Midbrain (tissue), 1 donor: Measurements from ENCODE around the gene TEAD1.

Source experiments
- DNase-seq: peaks from one replicate; lab custom pipeline; 2025; lab: John Stamatoyannopoulos, UW

The TEAD1 gene

DNA sequence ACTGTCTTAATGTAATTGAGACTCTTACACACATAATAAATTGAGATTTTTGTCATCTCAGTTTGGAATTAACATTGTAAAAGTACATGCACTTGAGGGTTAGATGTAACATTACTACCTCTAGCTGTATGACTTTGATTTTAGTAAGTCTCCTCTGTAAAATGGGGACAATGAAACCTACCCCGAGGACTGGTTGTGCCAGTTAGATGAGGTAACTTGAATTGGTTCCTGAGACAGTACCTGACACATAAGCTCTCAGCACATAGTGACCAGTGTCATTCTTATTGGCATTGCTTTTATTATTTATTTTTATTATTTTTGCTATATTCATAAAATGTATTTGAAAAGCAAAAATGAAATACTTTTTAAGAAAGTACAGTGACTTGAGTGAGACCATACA, 114.8 kb downstream of the TEAD1 start:
- no peak for DNase-seq

DNA sequence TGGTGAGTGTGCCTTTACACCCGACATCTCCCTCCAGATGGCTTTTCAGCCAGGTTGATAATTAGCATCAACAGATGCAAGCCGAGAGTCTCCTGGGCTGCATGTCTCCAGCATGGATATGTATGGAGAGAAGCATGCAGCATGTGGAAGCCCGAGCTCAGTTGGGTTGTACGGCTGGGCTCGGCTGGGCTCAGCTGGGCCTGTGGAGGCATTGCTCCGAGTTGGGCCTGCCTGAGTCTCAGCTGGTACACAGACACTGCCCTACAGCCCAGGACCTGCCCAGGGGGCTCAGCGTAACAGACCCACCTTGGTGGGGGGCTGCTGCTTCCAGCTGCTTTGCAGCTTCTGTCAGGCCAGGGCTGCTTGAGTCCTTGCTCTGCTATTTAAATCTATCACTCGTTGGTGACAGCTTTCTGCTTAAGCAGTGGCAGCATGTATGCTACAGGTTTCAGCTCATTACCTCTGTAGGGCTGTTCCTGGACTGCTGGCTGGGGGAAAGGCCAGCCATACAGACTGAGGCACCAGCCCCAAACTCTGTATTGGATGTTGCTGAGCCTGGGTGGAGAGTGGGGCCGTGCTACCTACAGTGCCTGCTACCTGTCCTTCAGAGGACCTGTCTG, 115.5 kb downstream of the TEAD1 start:
- no peak for DNase-seq

DNA sequence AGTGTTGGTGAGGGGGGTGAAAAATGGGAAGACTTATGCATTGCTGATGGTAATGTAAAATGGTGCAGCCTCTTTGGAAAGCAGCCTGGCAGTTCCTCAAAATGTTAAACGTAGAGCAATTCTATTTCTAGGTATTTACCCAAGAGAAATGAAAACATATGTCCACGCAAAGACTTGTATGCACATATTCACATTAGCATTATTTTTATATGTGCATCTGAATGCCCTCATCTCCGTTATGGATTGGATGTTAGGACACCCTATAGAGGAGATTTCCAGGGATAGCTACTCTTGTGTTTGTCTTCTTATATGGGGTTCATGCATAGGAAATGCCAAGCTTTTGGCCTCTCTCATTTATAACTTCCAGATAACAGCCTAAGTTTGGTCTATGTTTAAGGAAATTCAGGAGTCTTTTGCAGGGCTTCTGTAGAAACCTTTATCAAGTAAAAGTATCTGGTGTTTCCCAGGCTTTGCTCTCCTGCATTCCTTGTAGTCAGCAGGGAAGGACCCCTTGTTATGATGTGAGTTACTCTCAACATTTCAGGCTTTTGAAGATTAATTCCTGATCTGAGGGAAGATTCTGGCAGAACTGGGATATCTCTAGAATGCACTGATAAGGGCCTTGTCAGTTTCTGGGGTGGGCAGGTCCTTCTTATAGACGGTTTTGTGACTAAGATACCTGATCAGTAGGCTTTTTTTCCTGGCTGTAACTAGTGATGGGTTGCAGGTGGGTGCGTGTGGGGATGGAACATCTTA, 116.8 kb downstream of the TEAD1 start:
- DNase-seq: no peak

DNA sequence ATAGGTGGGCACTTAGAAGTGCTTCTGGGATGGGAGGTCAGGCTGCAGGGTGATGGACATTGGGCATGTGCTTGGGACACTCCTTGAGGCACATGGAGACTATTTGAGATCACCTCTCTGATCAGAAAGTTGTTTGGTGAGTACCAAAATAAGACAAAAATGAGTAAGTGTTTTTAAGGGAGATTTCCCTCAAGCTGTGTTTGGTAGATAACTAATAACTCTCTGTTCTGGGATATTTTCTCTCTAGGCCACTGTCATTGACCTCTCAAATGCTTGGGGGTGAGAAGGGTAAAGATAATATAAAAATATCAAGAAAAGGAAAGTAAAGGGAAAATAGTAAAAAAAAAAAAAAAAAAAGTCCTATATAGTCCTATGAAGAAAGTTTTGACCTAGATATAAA, 117.8 kb downstream of the TEAD1 start:
- DNase-seq: no peak

DNA sequence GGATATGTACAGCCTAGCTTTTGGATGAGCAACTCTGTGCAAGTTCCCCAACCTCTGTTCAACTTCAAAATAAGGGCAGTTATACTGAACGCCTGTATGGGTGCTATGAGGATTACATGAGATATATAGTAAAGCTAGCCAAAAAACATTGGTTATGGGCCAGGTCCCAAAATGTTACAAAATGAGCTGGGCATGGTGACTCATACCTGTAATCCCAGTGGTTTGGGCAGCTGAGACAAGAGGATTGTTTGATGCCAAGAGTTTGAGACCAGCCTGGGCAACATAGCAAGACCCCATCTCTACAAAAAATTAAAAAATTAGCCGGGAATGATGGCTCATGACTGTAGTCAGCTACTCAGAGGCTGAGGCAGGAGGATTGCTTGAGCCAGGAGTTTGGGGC, 118.4 kb downstream of the TEAD1 start:
- no peak for DNase-seq

DNA sequence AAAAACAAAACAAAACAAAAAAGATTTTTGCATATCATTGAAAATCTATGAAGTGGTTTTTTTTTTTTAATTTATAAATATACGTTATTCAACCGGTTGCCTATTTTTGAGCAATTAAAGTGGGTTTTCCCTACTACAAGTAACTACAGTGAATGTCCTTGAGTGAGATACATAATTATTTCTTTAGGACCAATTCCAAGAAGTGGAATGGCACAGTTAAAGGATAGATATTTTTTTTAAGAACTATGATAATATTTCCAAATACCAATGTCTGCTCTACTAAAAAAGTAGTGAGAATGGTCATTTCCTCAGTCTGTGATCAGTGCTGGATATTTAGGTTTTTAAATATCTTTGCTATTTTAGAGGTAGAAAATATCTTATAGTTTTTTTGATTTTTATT, 118.8 kb downstream of the TEAD1 start:
- DNase-seq: no peak

DNA sequence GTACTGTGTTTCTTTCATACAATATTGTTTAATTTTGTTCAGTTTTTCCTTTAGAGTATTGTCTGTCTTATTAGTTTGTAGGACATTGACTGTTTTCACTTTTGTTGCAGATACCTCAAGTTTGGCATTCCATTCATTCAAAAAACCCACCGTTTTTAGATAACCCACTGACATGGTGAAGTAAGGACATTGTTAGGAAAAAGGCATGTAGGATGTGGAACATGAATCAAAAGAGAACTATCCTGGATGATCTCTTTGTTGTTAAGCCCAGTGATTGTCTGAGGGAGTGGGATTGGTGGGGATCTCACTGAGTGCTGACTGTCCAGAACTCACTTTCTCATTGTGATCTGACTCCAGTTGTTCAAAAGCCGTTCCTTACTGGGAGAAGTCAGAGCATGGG, 119.3 kb downstream of the TEAD1 start:
- no peak for DNase-seq

DNA sequence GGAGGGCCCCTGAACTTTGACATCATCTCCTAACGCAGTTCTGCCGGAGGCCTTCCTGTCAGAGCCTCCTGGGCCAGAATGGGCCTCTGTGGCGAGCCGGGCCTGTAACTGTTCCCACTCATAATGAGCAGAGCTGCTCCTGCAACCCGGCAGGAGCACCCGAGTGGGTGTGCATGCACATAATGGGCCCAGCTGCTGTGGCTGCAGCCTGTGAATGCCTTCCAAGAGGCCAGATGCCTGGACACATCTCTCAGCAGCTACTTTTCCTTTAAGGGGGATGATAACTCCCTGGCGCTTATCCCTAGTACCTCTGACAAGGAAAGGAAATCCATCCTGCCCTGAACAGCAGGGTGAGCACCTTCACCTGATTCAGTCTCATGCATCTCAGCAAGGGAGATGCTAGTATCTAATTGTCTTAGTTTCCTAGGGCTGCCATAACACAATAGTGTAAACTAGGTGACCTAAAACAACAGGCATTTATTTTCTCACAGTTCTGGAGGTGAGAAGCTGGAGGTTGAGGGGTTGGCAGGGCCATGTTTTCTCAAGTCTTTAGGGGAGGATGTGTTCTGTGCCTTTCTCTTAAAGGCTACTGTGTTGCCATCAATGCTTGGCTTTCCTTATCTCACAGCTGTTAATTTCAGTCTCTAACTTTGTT, 120.5 kb downstream of the TEAD1 start:
- DNase-seq: no peak

DNA sequence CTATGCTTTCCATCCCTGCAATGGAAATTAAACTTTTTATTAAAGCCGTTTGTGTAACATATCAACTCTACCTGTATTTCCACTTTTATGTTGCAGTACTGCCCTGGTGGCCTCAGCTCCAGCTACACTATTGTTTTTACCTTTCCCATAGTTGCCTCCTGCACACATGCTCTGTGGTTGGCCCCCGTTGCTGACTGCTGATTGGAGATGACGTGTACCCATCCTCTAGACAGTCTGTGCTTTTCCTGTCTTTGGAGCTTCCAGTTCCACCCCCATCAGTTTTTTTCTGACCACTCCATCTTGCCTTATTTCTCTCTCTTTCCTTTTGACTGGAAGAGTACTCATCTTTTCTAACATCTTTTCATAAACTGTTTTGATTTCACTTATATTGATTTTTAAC, 123.8 kb downstream of the TEAD1 start:
- DNase-seq: no peak

DNA sequence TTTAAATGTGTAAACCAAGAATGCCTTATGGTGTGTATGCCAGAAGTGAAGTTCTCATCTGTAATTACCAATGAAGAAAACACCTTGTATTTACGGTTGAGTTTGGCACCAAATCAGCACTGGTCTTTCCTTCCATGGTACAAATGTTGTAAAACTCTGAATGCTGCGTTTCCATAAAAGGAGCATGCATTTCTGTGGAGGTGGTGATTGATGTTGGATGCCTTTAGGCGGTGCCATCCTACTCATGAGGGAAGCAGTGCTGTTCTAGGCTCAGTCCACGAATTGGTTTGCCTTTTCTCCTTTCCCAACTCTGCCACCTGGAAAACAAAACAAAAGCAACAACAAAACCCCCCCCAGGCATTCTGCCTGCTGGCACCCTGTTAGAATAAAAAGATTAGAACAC, 124.4 kb downstream of the TEAD1 start:
- no peak for DNase-seq

DNA sequence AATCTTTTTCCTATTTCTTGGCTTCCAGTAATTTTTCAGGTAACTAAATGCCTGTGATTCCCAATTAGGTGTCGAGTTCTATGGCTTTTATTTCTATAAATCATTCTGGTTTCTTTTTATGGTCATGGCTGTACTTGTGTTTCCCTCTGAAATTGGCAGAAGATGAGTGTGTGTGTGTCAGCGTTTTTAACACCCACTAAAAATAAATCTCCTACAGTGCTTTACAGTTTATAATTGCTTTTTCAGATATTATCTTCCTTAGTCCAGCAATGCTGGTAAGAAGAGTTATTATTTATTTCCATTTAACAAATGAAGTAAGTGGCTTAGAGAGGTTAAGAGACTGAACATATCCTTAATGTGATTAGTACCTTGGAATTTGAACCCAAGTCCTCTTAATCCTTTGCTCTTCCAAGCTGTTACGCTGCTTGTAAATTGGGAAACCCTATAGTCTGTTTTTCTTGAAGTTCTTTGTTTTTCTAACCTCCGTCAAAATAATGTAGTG, 125.2 kb downstream of the TEAD1 start:
- no peak for DNase-seq

DNA sequence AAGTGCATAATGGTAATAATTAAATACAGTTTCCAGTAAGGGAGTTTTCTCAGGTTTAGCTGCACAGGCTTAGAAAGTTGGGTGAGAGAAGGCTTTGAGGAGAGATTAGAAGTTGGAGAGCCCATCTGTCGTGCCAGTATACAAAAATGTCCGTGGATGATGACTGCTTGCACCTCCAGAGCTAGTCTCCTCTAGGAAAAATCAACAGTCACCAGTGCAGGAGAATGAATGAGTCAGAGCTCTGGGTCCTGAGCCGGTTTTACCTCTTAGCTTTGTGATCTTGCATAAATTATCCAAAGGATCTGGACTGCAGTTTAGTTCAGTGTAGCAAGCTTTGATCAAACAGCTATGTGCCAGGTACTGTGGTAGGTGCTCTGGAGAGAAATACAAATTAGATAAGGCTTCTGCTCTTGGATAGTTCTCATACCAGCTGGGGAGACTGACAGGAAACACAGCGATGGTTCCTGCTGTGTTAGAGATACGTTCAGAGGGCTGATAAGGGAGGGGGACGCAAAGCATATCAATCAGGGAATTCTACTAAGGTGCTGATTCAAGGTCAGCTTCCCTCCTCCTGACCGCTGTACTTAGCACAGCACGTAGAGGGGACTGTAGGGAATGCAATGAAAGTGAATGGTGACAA, 125.9 kb downstream of the TEAD1 start:
- no peak for DNase-seq

DNA sequence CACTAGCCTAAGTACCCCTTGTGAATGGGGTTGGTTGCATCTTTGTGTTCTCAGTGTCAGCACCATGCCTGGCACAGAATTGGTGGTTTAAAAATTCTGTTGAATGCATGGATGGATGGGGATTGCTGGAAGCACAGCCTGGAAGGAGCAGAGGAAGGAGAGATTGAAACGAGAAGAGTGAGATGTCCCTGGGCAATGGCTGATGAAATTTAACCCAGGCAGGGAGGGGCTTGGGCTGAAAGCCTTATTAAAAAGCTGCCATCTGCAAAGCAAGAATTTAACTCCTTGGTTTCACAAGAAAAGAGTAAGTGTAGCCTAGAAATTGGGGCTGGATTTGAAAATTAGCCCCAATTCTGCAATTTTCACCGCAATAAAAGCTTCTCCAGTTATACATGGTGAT, 126.7 kb downstream of the TEAD1 start:
- no peak for DNase-seq

DNA sequence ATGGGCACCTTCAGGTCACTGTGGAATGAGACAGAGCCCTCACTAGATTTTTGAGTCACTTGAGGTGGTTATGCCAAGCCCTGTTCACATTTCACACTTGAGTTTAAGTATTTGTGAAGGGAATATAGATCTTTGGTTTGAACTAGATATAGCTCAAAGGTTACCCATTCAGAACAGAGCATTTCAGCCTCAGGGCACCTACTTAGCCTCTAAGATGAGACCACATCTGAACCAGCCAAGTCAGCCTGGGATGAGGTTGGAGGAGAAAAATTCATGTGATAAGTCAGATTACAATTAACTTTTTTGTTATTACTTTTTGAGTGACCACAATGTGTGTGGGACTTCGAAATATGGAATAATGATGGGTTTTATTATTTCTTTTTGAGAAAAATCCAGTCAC, 127.8 kb downstream of the TEAD1 start:
- DNase-seq: no peak

DNA sequence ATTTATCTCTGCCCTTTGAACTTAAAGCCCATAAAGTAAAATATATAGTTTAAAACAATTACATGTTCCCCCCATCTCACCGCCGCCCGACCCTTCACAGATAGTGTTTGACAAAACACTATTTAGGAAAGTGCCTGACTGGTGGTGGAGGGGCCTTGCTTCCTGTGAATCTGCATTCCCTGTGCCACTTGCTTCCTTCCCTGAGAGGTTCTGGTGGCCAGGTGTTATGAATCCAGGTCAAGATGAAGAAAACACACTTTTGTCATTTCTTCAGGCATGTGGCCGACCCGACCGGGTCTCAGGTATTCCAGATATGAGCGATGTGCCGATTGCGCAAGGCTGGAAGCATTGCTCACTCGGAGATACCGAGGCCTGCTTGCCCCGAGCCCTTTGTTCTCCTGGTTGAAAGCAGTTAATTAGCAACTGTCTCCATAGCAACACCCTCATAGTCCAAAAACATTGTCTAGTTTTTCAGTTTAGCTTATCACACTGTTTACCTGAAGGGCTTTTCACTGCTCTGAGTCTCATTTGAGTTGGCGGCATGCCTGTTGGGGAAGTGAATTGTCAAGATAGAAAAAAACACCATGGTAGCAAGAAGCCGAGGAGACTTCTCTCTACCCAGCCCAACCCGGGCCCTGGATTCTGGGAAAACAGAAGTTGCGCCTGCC, 128.3 kb downstream of the TEAD1 start:
- no peak for DNase-seq

DNA sequence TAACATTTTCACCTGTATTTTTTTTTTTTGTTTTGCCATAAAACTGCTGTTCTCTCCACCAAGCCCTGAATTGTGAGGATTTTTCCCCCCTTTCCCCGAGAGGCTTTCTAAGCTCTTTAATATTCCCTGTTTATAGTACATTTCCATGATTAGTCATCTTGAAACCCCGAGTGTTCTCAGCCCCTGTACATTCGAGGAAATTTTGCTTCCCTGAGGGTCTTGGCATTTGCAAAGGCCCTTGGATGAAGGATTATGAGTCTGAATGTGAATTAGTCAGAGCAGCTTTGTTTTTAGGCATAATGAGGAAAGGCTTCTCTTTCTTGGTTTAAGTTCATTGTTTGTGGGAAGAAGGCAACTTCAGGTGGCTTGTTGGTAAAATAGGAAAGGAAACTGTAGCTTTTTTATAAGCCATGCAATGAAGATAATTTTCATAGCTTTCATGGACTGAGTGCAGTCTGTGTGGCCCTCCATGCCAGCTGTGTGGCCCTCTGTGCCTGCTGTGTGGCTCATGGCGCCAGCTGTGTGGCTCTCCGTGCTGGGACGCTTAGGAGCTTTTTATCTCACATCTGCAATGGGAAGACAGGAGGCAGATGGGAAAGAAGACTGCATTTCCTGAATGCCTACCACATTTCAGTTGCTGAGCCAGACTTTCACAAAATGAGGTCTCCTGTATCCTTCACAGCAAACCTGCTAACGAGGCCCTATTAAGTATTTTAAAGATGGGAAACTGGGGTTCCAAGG, 129.0 kb downstream of the TEAD1 start:
- DNase-seq: no peak

DNA sequence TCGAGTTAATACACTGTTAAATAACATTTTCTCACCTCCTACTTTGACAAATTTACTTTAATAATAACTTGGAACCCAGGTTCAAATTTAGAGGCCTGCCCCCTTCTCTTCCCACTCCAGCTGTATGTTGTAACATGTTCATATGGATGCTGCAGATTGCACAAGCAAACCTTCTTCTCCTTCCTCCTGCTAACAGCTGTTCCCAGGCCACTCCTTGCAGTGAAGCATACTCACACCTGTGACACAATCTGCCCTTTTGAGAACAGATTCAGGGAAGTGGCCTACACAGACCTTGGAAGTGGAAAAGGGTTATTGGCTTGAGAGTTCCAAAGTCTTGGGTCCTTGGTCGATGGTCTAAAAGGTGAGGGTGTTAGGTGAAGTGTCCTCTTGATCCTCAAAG, 131.9 kb downstream of the TEAD1 start:
- no peak for DNase-seq

DNA sequence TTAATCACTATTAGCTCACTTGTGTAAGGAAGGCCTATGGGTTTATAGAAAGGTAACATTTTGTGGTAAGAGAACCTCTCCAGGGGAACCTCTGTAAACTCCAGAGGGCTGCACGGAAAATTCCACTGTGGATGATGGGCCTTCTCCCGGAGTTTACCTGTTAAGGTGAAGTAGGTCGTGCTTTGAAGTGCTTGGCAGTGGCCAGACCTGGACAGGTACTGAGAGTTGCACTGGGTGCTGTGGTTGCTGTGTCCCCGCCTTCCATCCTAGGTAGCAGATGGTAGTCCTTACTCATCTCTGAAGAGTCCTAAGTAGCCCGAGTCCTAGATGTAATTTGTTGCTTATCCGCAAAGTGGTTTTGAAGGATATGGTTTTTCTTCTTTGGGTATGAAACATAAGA, 133.4 kb downstream of the TEAD1 start:
- no peak for DNase-seq

DNA sequence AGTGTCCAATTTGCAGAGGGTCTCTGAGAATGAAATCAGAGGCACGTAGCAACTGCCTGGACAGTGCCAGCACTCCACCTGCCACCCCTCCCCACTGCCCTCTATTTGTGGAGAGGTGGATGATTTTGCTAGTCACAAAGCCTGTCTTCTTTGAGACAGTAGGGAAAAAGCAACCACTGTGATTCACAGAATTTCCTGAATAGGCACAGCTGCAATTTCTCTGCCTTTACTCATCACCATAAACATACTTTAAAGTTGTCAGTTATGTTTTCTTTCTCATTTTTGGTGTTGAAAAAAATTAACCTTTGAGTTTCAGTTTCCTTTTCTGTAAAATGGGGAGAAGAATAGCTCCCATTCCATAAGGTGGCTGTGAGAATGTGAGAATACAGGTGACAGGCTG, 134.3 kb downstream of the TEAD1 start:
- no peak for DNase-seq

DNA sequence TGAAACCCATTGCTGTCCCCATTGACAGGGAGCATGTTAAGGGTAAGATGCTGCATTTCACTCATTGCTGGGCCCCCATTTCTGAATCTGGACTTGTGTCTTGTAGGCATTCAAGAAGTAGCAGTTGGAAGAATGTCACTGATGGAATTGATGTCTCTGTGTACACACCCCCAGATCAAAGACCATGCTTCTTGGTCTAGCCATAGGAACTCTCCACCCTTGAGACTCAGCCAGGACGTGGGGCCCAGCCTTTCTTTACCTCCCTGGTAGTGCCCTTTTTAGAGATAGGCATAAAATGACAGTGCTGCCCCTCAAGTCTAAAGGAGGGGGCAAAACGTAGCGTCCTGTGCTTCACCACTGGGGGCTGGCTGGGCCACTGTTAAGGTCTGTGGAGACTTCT, 135.1 kb downstream of the TEAD1 start:
- DNase-seq: no peak

DNA sequence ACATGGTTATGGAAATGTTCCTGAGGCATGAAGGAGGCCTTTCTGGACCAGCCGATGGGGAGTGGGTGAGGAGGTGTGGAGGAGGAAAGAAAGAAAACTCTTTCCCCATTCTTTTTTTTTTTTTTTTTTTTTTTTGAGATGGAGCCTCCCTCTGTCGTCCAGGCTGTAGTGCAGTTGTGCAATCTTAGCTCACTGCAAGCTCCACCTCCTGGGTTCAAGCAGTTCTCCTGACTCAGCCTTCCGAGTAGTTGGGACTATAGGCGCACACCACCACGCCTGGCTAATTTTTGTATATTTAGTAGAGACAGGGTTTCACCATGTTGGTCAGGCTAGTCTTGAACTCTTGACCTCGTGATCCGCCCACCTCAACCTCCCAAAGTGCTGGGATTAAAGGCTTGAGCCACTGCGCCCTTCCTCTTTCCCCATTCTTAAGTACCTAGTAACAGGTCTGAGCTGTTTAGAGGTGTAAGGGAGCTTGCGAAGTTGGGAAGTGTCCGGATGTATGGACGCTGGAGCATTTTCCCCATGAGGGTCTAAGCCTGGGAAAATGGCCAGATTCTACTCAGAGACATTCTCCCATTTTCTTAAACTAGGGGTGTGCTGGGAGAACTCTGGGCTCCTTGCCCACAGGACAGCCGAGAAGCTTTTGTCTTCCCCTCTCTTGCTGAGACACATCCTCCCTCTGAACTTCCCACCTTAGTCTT, 135.8 kb downstream of the TEAD1 start:
- DNase-seq: no peak
